Caco-2 (cell line): Measurements from ENCODE around the gene MINDY3. TPM values are rescaled to one million over a fixed set of nuclear protein-coding genes. Genes with fewer than 3 reads are reported as not detected.

Experiments
- BruUV-seq: library from RNA; stranded (reverse); fragments of 400-500 nt; replicated peaks from 2 replicates; lab custom pipeline; 2021; lab: Mats Ljungman, UMichigan
- CTCF ChIA-PET: fragments of 300-600 bp; sonication (Branson Sonifier 250); formaldehyde crosslinking; loops from one replicate; lab custom pipeline; 2022; ENCODE audit warnings: antibody characterized with exemption; lab: Charles Lee
- POLR2A ChIA-PET: fragments of 300-600 bp; sonication (Branson Sonifier 250); formaldehyde crosslinking; loops from one replicate; lab custom pipeline; 2022; ENCODE audit warnings: antibody characterized with exemption; lab: Charles Lee
- DNase-seq, 2 experiments: peaks; one replicate each; pipeline versions ENCODE4 v3.0.0 to v3.0.0-alpha.2; 2020 to 2022
- H3K27me3 ChIP-seq: replicated peaks from 2 replicates; pipeline ENCODE4 v1.6.0; 2011; ENCODE audit warnings: low read length; ENCODE audit not compliant: control insufficient read depth, insufficient read depth
- H3K36me3 ChIP-seq: 2 replicates; pipeline ENCODE4 v1.5.1; 2011; ENCODE audit warnings: low read length; ENCODE audit not compliant: control insufficient read depth, insufficient read depth
- H3K4me1 ChIP-seq: fragments of 250-450 bp; sonication (Bioruptor Pico); 2 replicates; pipeline ENCODE4 v1.5.1; 2020; ENCODE audit warnings: mild to moderate bottlenecking
- H3K4me3 ChIP-seq: 2 replicates; pipeline ENCODE4 v1.5.1; 2011; ENCODE audit warnings: low read depth, mild to moderate bottlenecking, control low read depth, low read length
- H3K9me3 ChIP-seq: fragments of 250-450 bp; sonication (Bioruptor Pico); 2 replicates; pipeline ENCODE4 v1.5.1; 2020; ENCODE audit warnings: mild to moderate bottlenecking, moderate library complexity
- H3K27ac Mint-ChIP-seq: one replicate; pipeline ENCODE4 v1.8.0; 2022; ENCODE audit warnings: mixed read lengths; ENCODE audit not compliant: unreplicated experiment
- H3K27me3 Mint-ChIP-seq: one replicate; pipeline ENCODE4 v1.8.0; 2022; ENCODE audit warnings: mixed read lengths; ENCODE audit not compliant: insufficient read depth, unreplicated experiment
- H3K36me3 Mint-ChIP-seq: one replicate; pipeline ENCODE4 v1.8.0; 2022; ENCODE audit warnings: mild to moderate bottlenecking, mixed read lengths; ENCODE audit not compliant: insufficient read depth, unreplicated experiment
- H3K4me1 Mint-ChIP-seq: one replicate; pipeline ENCODE4 v1.8.0; 2022; ENCODE audit warnings: low read depth, mixed read lengths; ENCODE audit not compliant: unreplicated experiment
- H3K4me3 Mint-ChIP-seq: one replicate; pipeline ENCODE4 v1.8.0; 2022; ENCODE audit warnings: mild to moderate bottlenecking, moderate library complexity, mixed read lengths; ENCODE audit not compliant: unreplicated experiment
- H3K9me3 Mint-ChIP-seq: one replicate; pipeline ENCODE4 v1.8.0; 2022; ENCODE audit warnings: mixed read lengths; ENCODE audit not compliant: unreplicated experiment
- intact Hi-C: fragments of 100-400 bp; cut with micrococcal nuclease; formaldehyde crosslinking; loops from one replicate; pipeline ENCODE4 v1.10.0; 2022; ENCODE audit not compliant: unreplicated experiment
- total RNA-seq: library from RNA; stranded (reverse); gene quantifications from 2 replicates; pipeline ENCODE4 v1.2.3, GENCODE V29; 2022
- TF ChIP-seq, protein P1 (sequence below), 2 experiments: fragments of 200-600 bp in 1 of 2; IDR thresholded peaks; 1 replicate in 1 of 2; 2 replicates in 1 of 2; pipeline versions ENCODE4 v1.5.1 to v1.8.0; 2011 to 2022; ENCODE audit warnings: antibody characterized with exemption in 1 of 2, control low read depth in 1 of 2, inconsistent platforms in 1 of 2, low read depth in 1 of 2, low read length in 1 of 2, mild to moderate bottlenecking in 1 of 2, moderate library complexity in 1 of 2; ENCODE audit not compliant: insufficient read depth in 1 of 2, severe bottlenecking in 1 of 2, unreplicated experiment in 1 of 2

The MINDY3 gene
- total RNA-seq, 1 experiment from 2014 or later: 25.9 TPM

DNA sequence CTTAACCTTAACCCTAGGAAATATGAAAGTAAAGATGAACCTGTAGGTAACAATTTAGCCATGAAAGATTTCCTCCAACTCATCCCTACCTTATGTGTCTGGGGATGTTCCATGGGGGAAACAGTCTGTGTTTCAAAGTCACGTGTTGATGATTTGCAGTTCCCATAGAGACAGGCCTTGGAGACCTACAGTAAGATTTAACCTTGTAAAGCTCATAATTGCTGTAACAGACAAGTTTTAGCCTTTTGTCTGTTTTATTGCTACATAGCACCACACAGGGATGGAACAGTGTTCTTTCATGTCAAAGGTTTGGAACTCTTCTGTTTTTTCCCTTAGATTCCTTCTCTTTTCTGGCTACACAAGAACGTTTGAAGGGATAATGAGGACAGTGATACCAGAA lies 105.4 kb downstream of the MINDY3 start:
- Histone ChIP-seq H3K9me3 (0 out of 2 replicates have a peak, but pooled peaks cover 2% of the 10 kb centered on the region), H3K4me3 (no peak overlapping the region), H3K36me3 (no peaks in the 10 kb centered on the region), H3K4me1 (no peaks in the 10 kb centered on the region), H3K27me3 (no peaks in the 10 kb centered on the region)
- Mint-ChIP-seq H3K9me3 (no peaks in the 10 kb centered on the region), H3K4me3 (no peak overlapping the region), H3K27ac (no peak overlapping the region), H3K27me3 (peaks cover 23% of the 10 kb centered on the region), H3K36me3 (no peaks in the 10 kb centered on the region), H3K4me1 (no peaks in the 10 kb centered on the region)
- ChIA-PET POLR2A (no interaction called here), CTCF (no interaction called here)
- intact Hi-C loops: loop anchor here (5.0 kb wide), 1 partner anchor 1612 kb away; no protein-coding TSS in a partner anchor
- DNase-seq: no peak
- no TSS peak for BruUV-seq
- TF ChIP-seq, protein P1, sequence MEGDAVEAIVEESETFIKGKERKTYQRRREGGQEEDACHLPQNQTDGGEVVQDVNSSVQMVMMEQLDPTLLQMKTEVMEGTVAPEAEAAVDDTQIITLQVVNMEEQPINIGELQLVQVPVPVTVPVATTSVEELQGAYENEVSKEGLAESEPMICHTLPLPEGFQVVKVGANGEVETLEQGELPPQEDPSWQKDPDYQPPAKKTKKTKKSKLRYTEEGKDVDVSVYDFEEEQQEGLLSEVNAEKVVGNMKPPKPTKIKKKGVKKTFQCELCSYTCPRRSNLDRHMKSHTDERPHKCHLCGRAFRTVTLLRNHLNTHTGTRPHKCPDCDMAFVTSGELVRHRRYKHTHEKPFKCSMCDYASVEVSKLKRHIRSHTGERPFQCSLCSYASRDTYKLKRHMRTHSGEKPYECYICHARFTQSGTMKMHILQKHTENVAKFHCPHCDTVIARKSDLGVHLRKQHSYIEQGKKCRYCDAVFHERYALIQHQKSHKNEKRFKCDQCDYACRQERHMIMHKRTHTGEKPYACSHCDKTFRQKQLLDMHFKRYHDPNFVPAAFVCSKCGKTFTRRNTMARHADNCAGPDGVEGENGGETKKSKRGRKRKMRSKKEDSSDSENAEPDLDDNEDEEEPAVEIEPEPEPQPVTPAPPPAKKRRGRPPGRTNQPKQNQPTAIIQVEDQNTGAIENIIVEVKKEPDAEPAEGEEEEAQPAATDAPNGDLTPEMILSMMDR (IDR thresholded peaks at IDR 0.05; ENCODE audit: insufficient read depth in 1 of 2, low read depth in 1 of 2, low read length in 1 of 2, severe bottlenecking in 1 of 2, unreplicated experiment in 1 of 2): no peak

DNA sequence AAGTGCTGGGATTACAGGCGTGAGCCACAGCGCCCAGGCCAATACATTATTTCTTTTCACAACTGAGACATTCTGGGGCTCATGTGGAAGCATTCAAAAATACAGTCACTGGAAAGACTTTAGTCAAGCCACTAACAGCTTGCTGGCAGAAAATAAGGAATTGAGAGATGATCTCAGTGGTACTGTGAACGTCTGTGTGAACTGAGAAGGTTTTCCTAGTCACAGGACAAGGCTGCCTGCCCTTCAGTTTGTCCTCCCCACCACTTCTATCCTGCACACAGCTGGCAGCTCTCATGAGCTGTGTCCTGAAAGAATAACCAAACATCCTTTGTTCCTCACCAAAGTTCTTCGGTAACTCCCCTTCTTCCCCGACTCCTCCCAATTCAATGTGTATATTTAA lies 109.3 kb downstream of the MINDY3 start:
- DNase-seq: no peak
- H3K4me1 ChIP-seq: no peaks in the 10 kb centered on the region
- Mint-ChIP-seq H3K27ac (no peak overlapping the region), H3K4me3 (no peak overlapping the region), H3K9me3 (no peaks in the 10 kb centered on the region), H3K36me3 (no peaks in the 10 kb centered on the region), H3K27me3 (peaks cover 17% of the 10 kb centered on the region), H3K4me1 (no peaks in the 10 kb centered on the region)
- H3K36me3 ChIP-seq: no peaks in the 10 kb centered on the region
- intact Hi-C loops: no loop called here
- TF ChIP-seq, protein P1 (IDR thresholded peaks at IDR 0.05; ENCODE audit: insufficient read depth in 1 of 2, low read depth in 1 of 2, low read length in 1 of 2, severe bottlenecking in 1 of 2, unreplicated experiment in 1 of 2): no peak
- no peak overlapping the region for H3K4me3 ChIP-seq
- ChIA-PET POLR2A (no interaction called here), CTCF (interaction anchor here (0.7 kb wide), 1 partner anchor 160 kb away, joined by 5 read pairs; no protein-coding TSS in a partner anchor)
- 0 out of 2 replicates have a peak, but pooled peaks cover 2% of the 10 kb centered on the region for H3K9me3 ChIP-seq
- no TSS peak for BruUV-seq
- no peaks in the 10 kb centered on the region for H3K27me3 ChIP-seq

DNA sequence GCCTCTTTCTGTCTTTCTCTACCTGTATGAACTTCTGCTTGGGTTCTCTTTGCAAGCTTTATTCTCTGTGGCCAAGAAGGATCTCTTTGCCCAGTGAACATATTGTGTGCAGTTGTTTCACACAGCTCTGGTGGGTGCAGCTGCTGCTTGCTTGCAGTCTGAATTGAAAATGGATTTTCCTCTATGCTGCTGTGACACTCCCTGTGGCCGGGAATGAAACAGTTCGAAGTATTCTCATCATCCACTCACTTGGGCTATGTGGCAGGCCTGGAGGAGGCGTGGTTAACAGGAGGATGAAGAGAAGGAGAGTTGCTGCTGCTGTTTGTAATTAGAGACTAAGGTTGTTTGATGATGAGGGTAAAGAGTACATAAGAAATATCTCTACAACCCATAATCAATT lies 112.2 kb downstream of the MINDY3 start:
- Histone ChIP-seq H3K9me3 (no peaks in the 10 kb centered on the region), H3K36me3 (no peaks in the 10 kb centered on the region), H3K4me3 (no peak overlapping the region), H3K4me1 (no peaks in the 10 kb centered on the region), H3K27me3 (no peaks in the 10 kb centered on the region)
- no peak for DNase-seq
- no peaks in the 10 kb centered on the region for H3K4me1 Mint-ChIP-seq
- no peaks in the 10 kb centered on the region for H3K9me3 Mint-ChIP-seq
- no peaks in the 10 kb centered on the region for H3K36me3 Mint-ChIP-seq
- ChIA-PET CTCF (interaction anchor here (0.6 kb wide), 1 partner anchor 457 kb away, joined by 3 read pairs; no protein-coding TSS in a partner anchor), POLR2A (no interaction called here)
- TF ChIP-seq, protein P1 (IDR thresholded peaks at IDR 0.05; ENCODE audit: insufficient read depth in 1 of 2, low read depth in 1 of 2, low read length in 1 of 2, severe bottlenecking in 1 of 2, unreplicated experiment in 1 of 2): no peak
- peaks cover 18% of the 10 kb centered on the region for H3K27me3 Mint-ChIP-seq
- no peak overlapping the region for H3K27ac Mint-ChIP-seq
- BruUV-seq: no TSS peak
- intact Hi-C loops: no loop called here
- no peak overlapping the region for H3K4me3 Mint-ChIP-seq
